Mesodermal cell (in vitro differentiated cells): ENCODE results near the gene ARSD.
"Not testable (repeated sequence)": the region's sequence is repeated elsewhere in the genome, so short reads cannot be mapped to it uniquely, and the experiment has no call there.

Experiments
- H3K27ac ChIP-seq: 2 replicates; pipeline ENCODE4 v1.7.0; 2013; ENCODE audit warnings: mild to moderate bottlenecking, low read depth, low read length, moderate library complexity; ENCODE audit not compliant: severe bottlenecking
- H3K36me3 ChIP-seq: 2 replicates; pipeline ENCODE4 v1.7.1; 2013; ENCODE audit warnings: mild to moderate bottlenecking, low read length, moderate library complexity; ENCODE audit not compliant: control insufficient read depth, insufficient read depth
- H3K4me1 ChIP-seq: one replicate; pipeline ENCODE4 v1.7.1; 2013; ENCODE audit warnings: mild to moderate bottlenecking, low read length; ENCODE audit not compliant: insufficient read depth, control insufficient read depth, poor library complexity, severe bottlenecking
- H3K4me3 ChIP-seq: 2 replicates; pipeline ENCODE4 v1.7.0; 2013; ENCODE audit warnings: low read length, control low read depth, mild to moderate bottlenecking; ENCODE audit not compliant: insufficient read depth, poor library complexity, severe bottlenecking; ENCODE audit errors: extremely low read depth
- H3K9me3 ChIP-seq: 2 replicates; pipeline ENCODE4 v1.7.1; 2013; ENCODE audit warnings: mild to moderate bottlenecking, low read length, moderate library complexity; ENCODE audit not compliant: control insufficient read depth
- WGBS, 2 experiments: methylation state at CpG; one replicate each; pipeline ENCODE4 v1.1.5; 2013; ENCODE audit warnings: missing lambda C conversion rate in 2 of 2; ENCODE audit not compliant: insufficient coverage in 2 of 2; 5-methylcytosine and 5-hydroxymethylcytosine counted together

Gene ARSD

DNA sequence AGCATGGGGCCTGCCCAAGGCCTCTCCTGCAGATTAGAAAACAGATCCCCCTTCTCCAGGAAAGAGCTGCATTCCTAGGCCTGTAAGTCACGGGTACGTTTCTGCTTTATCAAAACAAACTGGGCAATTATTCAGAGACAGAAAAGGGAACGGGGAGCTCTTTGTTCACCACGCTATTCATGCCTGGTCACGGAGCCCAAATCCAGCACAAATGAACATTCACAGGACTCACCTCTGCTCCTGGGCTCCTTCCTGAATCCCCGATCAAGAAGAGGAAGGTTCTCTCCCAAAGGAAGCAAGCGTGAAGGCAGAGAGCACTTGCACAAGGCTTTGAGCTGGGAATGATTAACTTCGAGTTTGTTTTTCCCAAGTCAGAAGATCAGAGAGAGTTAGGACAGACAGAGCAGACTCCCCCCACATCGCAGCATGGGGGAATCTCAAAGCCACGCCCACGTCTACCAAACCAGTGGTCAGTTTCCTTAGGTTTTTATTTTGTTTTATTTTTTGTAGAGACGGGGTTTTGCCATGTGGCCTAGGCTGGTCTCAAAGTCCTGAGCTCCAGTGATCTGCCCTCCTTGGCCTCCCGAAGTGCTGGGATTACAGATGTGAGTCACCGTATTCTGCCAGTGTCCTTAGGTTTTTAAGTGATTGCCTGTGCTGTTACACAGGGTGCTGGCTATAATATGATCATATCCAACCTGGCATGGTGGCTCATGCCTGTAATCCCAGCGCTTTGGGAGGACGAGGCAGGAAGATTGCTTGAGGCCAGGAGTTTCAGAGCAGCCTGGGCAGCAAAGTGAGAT lies 35.1 kb upstream of the ARSD start:
- not testable (repeated sequence) for H3K36me3 ChIP-seq, H3K4me3 ChIP-seq, H3K9me3 ChIP-seq
- H3K27ac ChIP-seq, result peak overlapping the region; percentile 99
- H3K4me1 ChIP-seq, result peaks cover 31% of the 10 kb centered on the region
- WGBS, 2 experiments, result 46 to 100% methylated on average over 1 to 3 of the region's 16 CpGs

DNA sequence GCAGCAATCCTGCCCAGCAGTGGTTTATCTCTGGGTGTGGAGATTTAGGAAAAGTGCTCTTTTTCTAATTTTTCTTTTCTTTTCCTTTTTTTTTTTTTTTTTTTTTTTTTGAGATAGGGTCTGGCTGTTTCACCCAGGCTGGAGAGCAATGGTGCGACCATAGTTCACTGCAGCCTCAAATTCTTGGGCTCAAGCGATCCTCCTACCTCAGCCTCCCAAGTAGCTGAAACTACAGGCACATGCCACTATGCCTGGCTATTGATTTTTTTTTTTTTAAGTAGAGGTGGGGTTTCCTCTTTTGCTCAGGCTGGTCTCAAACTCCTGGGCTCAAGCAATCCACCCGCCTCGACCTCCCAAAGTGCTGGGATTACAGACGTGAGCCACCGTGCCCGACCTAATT lies 34.3 kb upstream of the ARSD start:
- not testable (repeated sequence) for H3K36me3 ChIP-seq, H3K9me3 ChIP-seq, H3K4me3 ChIP-seq
- Histone ChIP-seq H3K27ac (peak overlapping the region; percentile 99), H3K4me1 (peaks cover 30% of the 10 kb centered on the region)
- WGBS, 2 experiments, result no CpG with 5 or more reads among the region's 7 CpGs

DNA sequence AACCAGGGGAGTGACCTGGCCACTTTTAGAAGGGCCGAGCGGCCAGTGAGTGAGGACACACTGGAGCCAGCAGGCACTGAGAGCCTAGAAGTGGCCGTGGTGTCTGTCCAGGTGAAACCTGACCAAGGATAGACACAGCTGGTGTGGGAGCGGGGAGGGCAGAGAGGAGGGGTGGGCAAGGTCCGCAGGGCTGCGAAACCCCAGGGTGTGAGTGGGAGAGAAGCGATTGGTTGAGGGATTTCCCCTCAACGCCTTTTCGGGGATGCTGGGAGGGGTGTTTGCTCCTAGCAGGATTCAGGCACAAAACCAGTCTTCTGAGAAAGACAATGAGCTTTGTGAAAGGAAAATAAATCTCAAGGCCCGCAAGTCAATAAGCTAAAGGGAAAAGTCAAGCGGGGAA lies 33.2 kb upstream of the ARSD start:
- Histone ChIP-seq H3K36me3 (peaks cover 4% of the 10 kb centered on the region), H3K9me3 (no peaks in the 10 kb centered on the region), H3K4me1 (peaks cover 22% of the 10 kb centered on the region), H3K27ac (peak overlapping the region; percentile 99), H3K4me3 (no peak overlapping the region)
- 37 to 64% methylated on average over 5 to 8 of the region's 11 CpGs for WGBS, 2 experiments

DNA sequence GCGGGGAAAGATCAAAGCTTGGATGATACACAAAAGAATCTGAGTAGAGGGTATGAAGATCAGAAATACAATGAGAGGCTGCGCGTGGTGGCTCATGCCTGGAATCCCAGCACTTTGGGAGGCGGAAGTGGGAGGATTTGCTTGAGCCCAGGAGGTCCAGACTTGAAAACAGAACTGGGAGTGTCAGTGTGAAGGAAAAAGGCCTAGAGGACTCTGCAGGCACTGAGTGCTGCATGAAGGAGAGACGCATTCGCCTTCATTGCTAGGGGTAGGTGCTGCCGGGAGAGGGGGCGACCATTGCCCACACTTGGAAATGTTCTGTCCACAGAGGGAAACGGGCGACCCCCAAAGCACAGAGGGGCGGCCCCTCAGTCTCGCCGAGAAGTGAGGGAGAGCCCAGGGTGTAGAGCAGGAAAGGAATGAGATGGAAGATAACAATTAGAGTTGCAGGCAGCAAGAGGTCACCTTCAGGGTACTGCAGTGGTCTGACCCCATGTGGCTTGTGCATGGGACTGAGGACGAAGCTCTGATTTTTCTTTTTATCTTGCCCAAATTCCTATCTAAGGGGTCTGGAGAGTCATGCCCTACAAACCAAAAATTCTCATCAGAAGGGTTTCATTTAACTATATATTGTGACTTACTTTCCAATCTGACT lies 31.8 kb upstream of the ARSD start:
- Histone ChIP-seq H3K9me3 (no peaks in the 10 kb centered on the region), H3K4me1 (peaks cover 22% of the 10 kb centered on the region), H3K36me3 (peaks cover 4% of the 10 kb centered on the region), H3K4me3 (no peak overlapping the region), H3K27ac (peak overlapping the region; percentile 49)
- 56 to 68% methylated on average over 4 to 5 of the region's 14 CpGs for WGBS, 2 experiments

DNA sequence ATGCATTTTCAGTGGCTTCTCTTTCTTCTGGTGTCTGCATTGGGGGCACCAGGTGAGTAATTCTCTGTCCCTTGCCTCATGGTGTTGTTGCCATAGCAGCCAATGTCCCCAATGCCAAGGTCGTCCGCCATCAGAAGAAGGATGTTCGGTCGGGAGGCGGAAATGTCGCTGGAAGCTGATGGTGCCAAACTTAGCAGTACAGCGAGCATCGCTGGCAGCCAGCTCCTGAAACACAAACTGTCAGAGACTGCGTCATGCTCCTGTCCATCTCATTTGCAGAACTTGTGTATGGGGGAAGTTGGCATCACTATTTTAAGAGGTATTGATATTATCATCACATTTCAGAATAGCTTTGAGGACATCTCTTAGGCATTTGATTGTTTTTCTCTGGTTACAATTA lies 29.1 kb upstream of the ARSD start:
- Histone ChIP-seq H3K4me3 (no peak overlapping the region), H3K4me1 (peaks cover 13% of the 10 kb centered on the region), H3K27ac (no peak overlapping the region), H3K36me3 (peaks cover 4% of the 10 kb centered on the region), H3K9me3 (no peaks in the 10 kb centered on the region)
- WGBS, 2 experiments, result 90% methylated on average over 2 of the region's 9 CpGs; no CpG with 5 or more reads in 1 of the 2 experiments

DNA sequence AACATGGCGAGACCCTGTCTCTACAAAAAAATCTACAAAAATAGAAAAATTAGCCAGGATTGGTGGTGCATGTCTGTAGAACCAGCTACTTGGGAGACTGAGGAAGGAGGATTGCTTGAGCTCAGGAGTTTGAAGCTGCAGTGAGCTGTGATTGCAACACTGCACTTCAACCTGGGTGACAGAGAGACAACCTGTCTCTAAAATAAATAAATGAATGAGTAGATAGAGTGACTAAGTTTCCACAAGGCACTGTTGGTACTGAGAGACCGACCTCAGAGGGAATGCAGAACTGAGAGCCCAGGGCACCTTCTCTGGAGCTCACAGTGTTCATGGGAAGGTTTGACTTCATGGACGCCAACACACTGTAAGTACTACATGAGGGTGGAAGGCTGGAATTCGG lies 26.7 kb upstream of the ARSD start:
- Histone ChIP-seq H3K36me3 (peaks cover 14% of the 10 kb centered on the region), H3K4me1 (no peaks in the 10 kb centered on the region), H3K27ac (no peak overlapping the region), H3K4me3 (no peak overlapping the region), H3K9me3 (no peaks in the 10 kb centered on the region)
- 100% methylated on average over 2 of the region's 4 CpGs for WGBS, 2 experiments

DNA sequence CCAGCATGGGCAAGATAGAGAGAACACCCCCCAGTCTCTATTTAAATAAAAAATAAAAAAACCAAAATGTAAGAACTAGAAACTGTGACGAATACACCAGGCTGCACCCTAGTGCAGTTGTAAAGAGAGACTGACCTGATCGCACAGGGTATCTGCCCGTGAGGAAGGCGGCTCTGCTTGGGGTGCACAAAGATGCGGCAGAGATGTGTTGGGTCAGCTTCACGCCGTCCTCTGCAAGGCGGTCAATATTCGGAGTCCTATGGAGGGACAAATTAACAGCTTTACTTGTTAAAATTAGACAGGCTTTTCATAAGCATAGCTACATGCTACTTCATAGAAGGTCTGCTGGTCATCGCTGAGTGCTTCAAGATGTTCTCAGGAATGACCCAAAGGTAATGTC lies 26.1 kb upstream of the ARSD start:
- WGBS, 2 experiments, result 90 to 96% methylated on average over 4 of the region's 10 CpGs
- Histone ChIP-seq H3K36me3 (peaks cover 14% of the 10 kb centered on the region), H3K9me3 (no peaks in the 10 kb centered on the region), H3K4me1 (no peaks in the 10 kb centered on the region), H3K27ac (no peak overlapping the region), H3K4me3 (no peak overlapping the region)

DNA sequence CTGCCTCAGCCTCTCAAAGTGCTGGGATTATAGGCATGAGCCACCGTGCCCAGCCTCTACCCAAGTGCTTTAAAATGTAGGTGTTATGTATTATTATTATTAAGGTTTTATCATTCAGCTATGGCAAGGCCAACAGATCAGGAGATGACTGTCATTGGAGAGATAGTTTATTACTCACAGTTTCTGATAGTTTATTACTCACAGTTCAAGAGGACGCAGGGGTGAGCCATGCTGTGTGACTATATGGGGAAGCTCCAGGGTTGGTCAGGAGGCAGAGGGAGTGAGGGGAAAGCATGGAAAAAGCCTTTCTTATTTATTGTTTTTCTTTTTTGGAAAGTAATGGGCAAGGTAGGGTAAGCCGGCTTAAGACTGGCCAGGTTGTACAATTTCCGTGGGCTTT lies 25.4 kb upstream of the ARSD start:
- Histone ChIP-seq H3K4me3 (no peak overlapping the region), H3K27ac (no peak overlapping the region), H3K4me1 (no peaks in the 10 kb centered on the region), H3K9me3 (no peaks in the 10 kb centered on the region), H3K36me3 (peaks cover 14% of the 10 kb centered on the region)
- WGBS, 2 experiments, result no CpG with 5 or more reads among the region's 4 CpGs

DNA sequence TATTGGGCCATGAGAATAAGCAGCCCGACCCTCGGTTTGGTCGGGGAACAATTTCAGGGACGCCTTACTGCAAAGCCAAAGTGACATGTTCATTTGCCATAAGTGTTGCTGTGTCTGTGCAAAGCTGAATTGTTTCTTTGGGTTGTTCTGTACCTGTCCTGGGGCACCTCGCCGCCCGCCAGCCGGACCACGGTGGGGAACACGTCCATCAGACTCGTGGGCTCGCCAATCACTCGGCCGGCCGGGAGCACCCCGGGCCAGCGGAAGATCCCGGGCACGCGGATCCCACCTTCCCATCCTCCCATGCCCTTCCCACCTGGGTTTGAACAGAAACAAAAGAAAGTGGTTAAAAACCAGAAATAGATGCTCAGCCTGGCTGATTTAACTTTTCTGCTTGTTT lies 8.8 kb upstream of the ARSD start:
- H3K36me3 ChIP-seq, H3K4me3 ChIP-seq, H3K27ac ChIP-seq, H3K4me1 ChIP-seq, H3K9me3 ChIP-seq: not testable (repeated sequence)
- WGBS, 2 experiments, result 96 to 100% methylated on average over 4 of the region's 20 CpGs

DNA sequence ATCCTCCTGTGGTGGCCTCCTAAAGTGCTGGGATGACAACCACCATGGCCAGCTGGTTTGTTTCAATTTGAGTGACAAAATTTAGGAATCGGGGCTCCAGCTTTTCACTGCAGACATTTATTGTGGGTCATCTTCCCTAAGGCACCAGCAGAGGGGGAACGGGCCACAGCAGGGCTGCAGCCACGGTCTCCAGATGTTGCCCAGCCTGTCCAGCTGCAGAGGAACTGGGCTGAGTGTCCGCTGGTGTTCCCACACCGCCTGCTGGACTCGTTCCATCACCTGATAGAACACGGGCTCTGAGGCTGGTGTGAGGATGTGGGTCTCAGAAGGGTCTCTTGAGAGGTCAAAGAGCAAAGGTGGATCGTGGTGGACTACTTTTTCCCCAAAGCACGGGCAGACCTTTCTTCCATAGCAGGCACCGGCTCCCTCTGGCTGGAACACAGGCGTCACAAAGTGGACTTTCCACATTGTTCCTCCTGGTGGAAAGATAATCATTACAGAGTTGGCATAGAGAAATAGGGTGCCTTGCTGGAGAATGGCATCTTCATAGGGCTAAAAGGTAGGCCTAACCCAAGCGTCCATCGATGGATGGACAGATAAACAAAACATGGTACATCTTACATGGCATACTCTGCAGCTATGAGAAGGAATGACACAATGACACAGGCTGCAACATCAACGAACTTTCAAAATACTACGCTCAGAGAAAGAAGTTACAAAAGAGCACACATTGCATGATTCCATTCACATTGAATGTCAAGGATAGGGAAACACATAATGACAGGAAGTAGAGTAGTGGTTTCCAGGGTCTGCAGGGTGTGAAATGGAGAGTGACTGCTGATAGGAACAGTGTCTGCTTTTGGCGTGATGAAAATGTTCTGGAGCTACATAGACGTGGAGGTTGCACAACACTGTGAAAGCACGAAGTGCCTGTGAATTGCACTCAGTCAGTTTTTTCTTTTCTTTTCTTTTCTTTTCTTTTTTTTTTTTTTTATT lies 5.9 kb upstream of the ARSD start:
- Histone ChIP-seq H3K36me3 (no peaks in the 10 kb centered on the region), H3K27ac (no peak overlapping the region), H3K4me3 (no peak overlapping the region), H3K9me3 (no peaks in the 10 kb centered on the region), H3K4me1 (no peaks in the 10 kb centered on the region)
- 100% methylated on average over 1 to 2 of the region's 18 CpGs for WGBS, 2 experiments
